Ishikawa (cell line): Measurements from ENCODE around the gene TM2D1.

Experiments used
- CEBPB ChIP-seq: IDR thresholded peaks from 2 replicates; pipeline ENCODE4 v1.6.1; 2012
- CREB1 ChIP-seq: IDR thresholded peaks from 2 replicates; pipeline ENCODE4 v1.6.1; 2012; ENCODE audit warnings: low read depth
- EGR1 ChIP-seq: IDR thresholded peaks from 2 replicates; pipeline ENCODE4 v1.6.1; 2012
- EP300 ChIP-seq: IDR thresholded peaks from 2 replicates; pipeline ENCODE4 v1.6.1; 2012; ENCODE audit warnings: borderline replicate concordance
- FOXM1 ChIP-seq: IDR thresholded peaks from 2 replicates; pipeline ENCODE4 v1.6.1; 2012; ENCODE audit warnings: low read depth, borderline replicate concordance
- NFIC ChIP-seq: IDR thresholded peaks from 2 replicates; pipeline ENCODE4 v1.6.1; 2012
- RAD21 ChIP-seq: IDR thresholded peaks from 2 replicates; pipeline ENCODE4 v1.6.1; 2012; ENCODE audit warnings: low read depth
- TAF1 ChIP-seq: IDR thresholded peaks from 2 replicates; pipeline ENCODE4 v1.6.1; 2012; ENCODE audit warnings: low read depth, mild to moderate bottlenecking
- TCF12 ChIP-seq: IDR thresholded peaks from 2 replicates; pipeline ENCODE4 v1.6.1; 2012; ENCODE audit warnings: low read depth
- TEAD4 ChIP-seq: IDR thresholded peaks from 2 replicates; pipeline ENCODE4 v1.6.1; 2012
- YY1 ChIP-seq: IDR thresholded peaks from 2 replicates; pipeline ENCODE4 v1.6.1; 2012; ENCODE audit warnings: low read depth
- ZBTB7A ChIP-seq: IDR thresholded peaks from 2 replicates; pipeline ENCODE4 v1.6.1; 2012; ENCODE audit warnings: low read depth
- TF ChIP-seq, protein P1 (sequence below): IDR thresholded peaks from 2 replicates; pipeline ENCODE4 v1.6.1; 2012
- TF ChIP-seq, protein P2 (sequence below): IDR thresholded peaks from 2 replicates; pipeline ENCODE4 v1.6.1; 2012
- TF ChIP-seq, protein P3 (sequence below): IDR thresholded peaks from 2 replicates; pipeline ENCODE4 v1.6.1; 2012; ENCODE audit warnings: low read depth, mild to moderate bottlenecking

Gene TM2D1

GRCh38 chr1:61743716-61744580 is 19.0 kb upstream of the TM2D1 start:
- TF ChIP-seq CEBPB (no peak), CREB1 (no peak), ZBTB7A (no peak), YY1 (no peak), FOXM1 (no peak), EP300 (no peak), EGR1 (no peak), RAD21 (no peak), TAF1 (no peak)
- TF ChIP-seq, protein P1, sequence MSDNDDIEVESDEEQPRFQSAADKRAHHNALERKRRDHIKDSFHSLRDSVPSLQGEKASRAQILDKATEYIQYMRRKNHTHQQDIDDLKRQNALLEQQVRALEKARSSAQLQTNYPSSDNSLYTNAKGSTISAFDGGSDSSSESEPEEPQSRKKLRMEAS = no peak
- TF ChIP-seq, protein P2, sequence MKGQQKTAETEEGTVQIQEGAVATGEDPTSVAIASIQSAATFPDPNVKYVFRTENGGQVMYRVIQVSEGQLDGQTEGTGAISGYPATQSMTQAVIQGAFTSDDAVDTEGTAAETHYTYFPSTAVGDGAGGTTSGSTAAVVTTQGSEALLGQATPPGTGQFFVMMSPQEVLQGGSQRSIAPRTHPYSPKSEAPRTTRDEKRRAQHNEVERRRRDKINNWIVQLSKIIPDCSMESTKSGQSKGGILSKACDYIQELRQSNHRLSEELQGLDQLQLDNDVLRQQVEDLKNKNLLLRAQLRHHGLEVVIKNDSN = no peak
- TF ChIP-seq, protein P3, sequence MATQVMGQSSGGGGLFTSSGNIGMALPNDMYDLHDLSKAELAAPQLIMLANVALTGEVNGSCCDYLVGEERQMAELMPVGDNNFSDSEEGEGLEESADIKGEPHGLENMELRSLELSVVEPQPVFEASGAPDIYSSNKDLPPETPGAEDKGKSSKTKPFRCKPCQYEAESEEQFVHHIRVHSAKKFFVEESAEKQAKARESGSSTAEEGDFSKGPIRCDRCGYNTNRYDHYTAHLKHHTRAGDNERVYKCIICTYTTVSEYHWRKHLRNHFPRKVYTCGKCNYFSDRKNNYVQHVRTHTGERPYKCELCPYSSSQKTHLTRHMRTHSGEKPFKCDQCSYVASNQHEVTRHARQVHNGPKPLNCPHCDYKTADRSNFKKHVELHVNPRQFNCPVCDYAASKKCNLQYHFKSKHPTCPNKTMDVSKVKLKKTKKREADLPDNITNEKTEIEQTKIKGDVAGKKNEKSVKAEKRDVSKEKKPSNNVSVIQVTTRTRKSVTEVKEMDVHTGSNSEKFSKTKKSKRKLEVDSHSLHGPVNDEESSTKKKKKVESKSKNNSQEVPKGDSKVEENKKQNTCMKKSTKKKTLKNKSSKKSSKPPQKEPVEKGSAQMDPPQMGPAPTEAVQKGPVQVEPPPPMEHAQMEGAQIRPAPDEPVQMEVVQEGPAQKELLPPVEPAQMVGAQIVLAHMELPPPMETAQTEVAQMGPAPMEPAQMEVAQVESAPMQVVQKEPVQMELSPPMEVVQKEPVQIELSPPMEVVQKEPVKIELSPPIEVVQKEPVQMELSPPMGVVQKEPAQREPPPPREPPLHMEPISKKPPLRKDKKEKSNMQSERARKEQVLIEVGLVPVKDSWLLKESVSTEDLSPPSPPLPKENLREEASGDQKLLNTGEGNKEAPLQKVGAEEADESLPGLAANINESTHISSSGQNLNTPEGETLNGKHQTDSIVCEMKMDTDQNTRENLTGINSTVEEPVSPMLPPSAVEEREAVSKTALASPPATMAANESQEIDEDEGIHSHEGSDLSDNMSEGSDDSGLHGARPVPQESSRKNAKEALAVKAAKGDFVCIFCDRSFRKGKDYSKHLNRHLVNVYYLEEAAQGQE = no peak

- TF ChIP-seq YY1 = no peak
- no peak for TF ChIP-seq TAF1
- no peak for TF ChIP-seq ZBTB7A
- TF ChIP-seq, protein P1 = no peak
- TF ChIP-seq RAD21 = no peak
- no peak for TF ChIP-seq EP300
- TF ChIP-seq CEBPB = no peak
- TF ChIP-seq, protein P2 = no peak
- TF ChIP-seq FOXM1 = no peak
- no peak for TF ChIP-seq EGR1
- no peak for TF ChIP-seq NFIC
- TF ChIP-seq TCF12 = no peak
- no peak for TF ChIP-seq CREB1
- TF ChIP-seq TEAD4 = no peak
- TF ChIP-seq, protein P3 = no peak
Measured at GRCh38 chr1:61743431-61743705, 18.4 kb upstream of the TM2D1 start.

- TF ChIP-seq EP300 = no peak
- no peak for TF ChIP-seq CEBPB
- peak; percentile 25; the same call in 1 of the 2 replicates for TF ChIP-seq ZBTB7A
- no peak for TF ChIP-seq TCF12
- peak; percentile 29; the same call in 1 of the 2 replicates for TF ChIP-seq TAF1
Measured at GRCh38 chr1:61742620-61743430, 17.9 kb upstream of the TM2D1 start.

DNA sequence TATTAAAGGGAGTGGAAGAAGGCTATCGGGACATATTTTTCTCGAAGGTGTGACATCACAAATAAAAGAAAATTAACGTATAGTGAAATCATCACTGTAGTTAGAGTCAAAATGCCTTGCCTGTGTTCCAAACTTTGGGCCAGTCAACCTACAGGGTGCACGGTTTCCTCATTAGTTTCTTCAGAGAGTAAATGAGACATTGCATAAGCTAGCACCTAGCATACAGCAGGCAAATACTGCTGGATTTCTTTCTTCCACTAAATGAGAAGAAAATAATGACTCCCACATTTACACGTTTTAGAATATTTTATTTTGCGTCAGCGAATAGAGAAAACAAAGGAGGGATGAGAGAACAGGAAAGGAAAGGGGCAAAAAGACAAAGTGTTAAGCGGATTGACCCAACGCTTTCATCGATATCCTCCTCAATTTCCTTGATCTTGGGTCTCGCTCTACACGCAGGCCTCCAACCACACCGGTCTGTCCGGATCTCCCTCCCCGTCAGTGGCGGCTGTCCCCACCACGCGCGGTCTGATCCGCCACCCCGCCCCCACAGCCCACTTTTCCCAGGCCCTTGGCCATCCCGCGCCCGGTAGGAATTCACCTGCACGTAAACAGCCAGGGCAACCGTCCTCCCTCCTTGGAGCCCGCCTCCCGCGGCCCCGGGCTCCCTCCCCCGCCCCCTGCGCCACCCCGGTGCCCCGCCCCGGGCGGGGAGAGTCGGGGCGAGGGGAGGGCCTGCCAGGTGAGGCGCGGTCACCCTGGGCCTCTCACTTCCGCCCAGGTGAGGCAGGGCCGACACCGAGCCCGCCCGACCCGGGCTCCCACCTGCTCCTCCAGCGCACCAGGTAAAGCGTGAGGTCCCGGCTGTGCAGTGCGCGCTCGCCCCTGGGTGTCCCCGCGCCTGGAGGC is 17.0 kb upstream of the TM2D1 start, which contains the start of gene PATJ:
Gene PATJ (plus strand): TSS at position 770 of the 909 bp plus-strand sequence. CDS start 20,413 bp downstream, outside the sequence.
- TF ChIP-seq NFIC (0 out of 2 replicates have a peak, but pooled peaks have one; percentile 8), EP300 (no peak), YY1 (0 out of 2 replicates have a peak, but pooled peaks have one; percentile 31), TEAD4 (0 out of 2 replicates have a peak, but pooled peaks have one; percentile 43), FOXM1 (no peak), TCF12 (0 out of 2 replicates have a peak, but pooled peaks have one; percentile 37)
- TF ChIP-seq, protein P1 = peak; percentile 46
